ENCODE data around the gene ERFE. TPM values are rescaled to one million over a fixed set of nuclear protein-coding genes. Genes with fewer than 3 reads are reported as not detected.

Gene ERFE
- total and polyA plus RNA-seq, 9 of the 15 experiments (the other 6 are each of a cell fraction or from before 2014, with no cell fraction given), result 0.55 to 8.2 (median 3.7) TPM

- TF ChIP-seq CHD7 (IDR thresholded peaks at IDR 0.05; ENCODE audit: low read depth, low read length) (no peak), STAT5A (IDR thresholded peaks at IDR 0.05; ENCODE audit: borderline replicate concordance, low read length) (no peak)
These were observed 1.2 kb upstream of the ERFE start (continued) for GRCh38 chr2:238157506-238158017.

Measured in K562 (cell line).